Gastrocnemius medialis (tissue), 4 donors: ENCODE measurements around the gene DUS1L. TPM values are rescaled to one million over a fixed set of nuclear protein-coding genes. Genes with fewer than 3 reads are reported as not detected.

ENCODE experiments used
- ATAC-seq, 2 donors: fragments of 150-250 bp; one replicate each; pipeline ENCODE4 v1.9.1; 2016
- DNase-seq, 2 donors: peaks; one replicate each; pipeline ENCODE4 v3.0.0-alpha.2; 2019
- H3K27ac ChIP-seq, 4 donors: fragments of 200-600 bp; sonication (generic); 1 replicate in 1 of 4; 2 replicates in 3 of 4; pipeline ENCODE4 v1.5.1; 2016 to 2018; ENCODE audit warnings: mild to moderate bottlenecking in 2 of 4, moderate library complexity in 1 of 4
- H3K27me3 ChIP-seq, 3 donors: fragments of 200-600 bp; sonication (generic) in 2 of 3; 1 replicate in 1 of 3; 2 replicates in 2 of 3; pipeline versions ENCODE4 v1.5.1 to v1.6.0; 2016 to 2019; ENCODE audit warnings: mild to moderate bottlenecking in 1 of 3, moderate library complexity in 1 of 3
- H3K36me3 ChIP-seq, 2 donors: fragments of 200-600 bp; sonication (generic) in 1 of 2; one replicate each; pipeline ENCODE4 v1.5.1; 2017 to 2018
- H3K4me1 ChIP-seq, 2 donors: fragments of 200-600 bp; sonication (generic) in 1 of 2; one replicate each; pipeline ENCODE4 v1.5.1; 2016 to 2017; ENCODE audit warnings: mild to moderate bottlenecking in 2 of 2
- H3K4me3 ChIP-seq, 4 donors: fragments of 200-600 bp; sonication (generic) in 3 of 4; 1 replicate in 1 of 4; 2 replicates in 3 of 4; pipeline ENCODE4 v1.5.1; 2016 to 2019; ENCODE audit warnings: mild to moderate bottlenecking in 2 of 4
- H3K9me3 ChIP-seq, 3 donors: fragments of 200-600 bp; sonication (generic) in 2 of 3; 1 replicate in 1 of 3; 2 replicates in 2 of 3; pipeline ENCODE4 v1.5.1; 2016 to 2019
- CTCF ChIP-seq, 5 experiments: fragments of 450-650 bp in 3 of 5; fragments of 200-600 bp in 2 of 5; sonication (generic) in 2 of 5; IDR thresholded peaks in 4 of 5; conservative IDR thresholded peaks in 1 of 5; 1 replicate in 4 of 5; 2 replicates in 1 of 5; pipeline ENCODE4 v1.5.1; 2016 to 2019; ENCODE audit warnings: antibody characterized with exemption in 5 of 5, mild to moderate bottlenecking in 3 of 5, moderate library complexity in 3 of 5
- POLR2A ChIP-seq, 2 donors: fragments of 450-650 bp; IDR thresholded peaks; one replicate each; pipeline ENCODE4 v1.6.1; 2017; ENCODE audit warnings: antibody characterized with exemption in 2 of 2, mild to moderate bottlenecking in 2 of 2, moderate library complexity in 2 of 2
- in situ Hi-C, 4 donors: fragments of 200-750 bp; cut with MboI; loops; one replicate each; pipeline versions ENCODE4 v1.15.0 to v1.8.0; 2017; ENCODE audit warnings: low sequenced_read_pairs in 4 of 4
- intact Hi-C: fragments of 100-400 bp; cut with DNase I; formaldehyde crosslinking; loops from one replicate; pipeline ENCODE4 v1.15.1; 2023; ENCODE audit warnings: low total_unique reads
- total RNA-seq, 4 donors: library from RNA; depleted of rRNA; stranded (reverse); fragments of >200 nt; gene quantifications; one replicate each; pipeline versions ENCODE4 v1.1.0 to v1.2.3, GENCODE V29; 2016

Gene DUS1L
- total RNA-seq, 4 donors from 2014 or later: 54.6 to 119 (median 83.2) TPM

- intact Hi-C loops: loop anchor here (1.0 to 5.0 kb wide), 3 partner anchors 14 to 200 kb away; partner anchors contain the start of genes FASN and LRRC45
- Histone ChIP-seq H3K4me1 (peaks cover 9 to 22% of the 10 kb centered on the region in 2 donors), H3K4me3 (peak within 1 kb of the TSS; percentile 63 to 89 (median 78)), H3K9me3 (no peaks in the 10 kb centered on the region), H3K27ac (peak within 1 kb of the TSS; percentile 85 to 99 (median 95)), H3K36me3 (peaks cover 3 to 16% of the 10 kb centered on the region in 2 donors), H3K27me3 (peaks cover 2 to 8% (median 6%) of the 10 kb centered on the region in 3 donors)
- DNase-seq (peak; percentile 97 to 98), ATAC-seq (peak; percentile 97 to 99)
- in situ Hi-C loops: loop anchor here (10.0 to 25.0 kb wide), 2 partner anchors 100 to 118 kb away; no protein-coding TSS in a partner anchor
- TF ChIP-seq CTCF (IDR thresholded peaks at IDR 0.05 in 4 of 5, conservative IDR thresholded peaks at IDR 0.05 in 1 of 5): peak; percentile 49 to 85 (median 78)
- TF ChIP-seq POLR2A (IDR thresholded peaks at IDR 0.05): peak; percentile 98 to 99
These were observed 28.3 kb downstream of the DUS1L start, which contains the start of gene DCXR for GRCh38 chr17:82037092-82037888. Gene DCXR (minus strand): TSS chr17:82037697. CDS start chr17:82037682, 15 bp downstream.

- H3K4me3 ChIP-seq: peak overlapping the region; percentile 63 to 89 (median 78)
- DNase-seq (no peak), ATAC-seq (no peak)
- intact Hi-C loops: loop anchor here (1.0 to 5.0 kb wide), 3 partner anchors 13 to 201 kb away; partner anchors contain the start of genes FASN and LRRC45
- H3K27ac ChIP-seq: peak overlapping the region; percentile 85 to 99 (median 95)
- H3K9me3 ChIP-seq: no peaks in the 10 kb centered on the region
- in situ Hi-C loops: loop anchor here (10.0 to 25.0 kb wide), 2 partner anchors 101 to 118 kb away; no protein-coding TSS in a partner anchor
- H3K4me1 ChIP-seq: peaks cover 9 to 25% of the 10 kb centered on the region in 2 donors
- TF ChIP-seq POLR2A (IDR thresholded peaks at IDR 0.05) (no peak), CTCF (IDR thresholded peaks at IDR 0.05 in 4 of 5, conservative IDR thresholded peaks at IDR 0.05 in 1 of 5) (no peak)
- peaks cover 7 to 11% (median 10%) of the 10 kb centered on the region in 3 donors for H3K27me3 ChIP-seq
- peaks cover 3 to 16% of the 10 kb centered on the region in 2 donors for H3K36me3 ChIP-seq
These were observed 28.9 kb downstream of the DUS1L start for GRCh38 chr17:82036634-82037091.

GRCh38 chr17:82035956-82036633, 29.5 kb downstream of the DUS1L start:
- intact Hi-C loops (loop anchor here (5.0 kb wide), 1 partner anchor 201 kb away; no protein-coding TSS in a partner anchor), in situ Hi-C loops (loop anchor here (10.0 to 25.0 kb wide), 2 partner anchors 101 to 119 kb away; no protein-coding TSS in a partner anchor)
- ATAC-seq (no peak), DNase-seq (peak in 1 of 2 donors; percentile 60)
- H3K4me1 ChIP-seq: peaks cover 9 to 26% of the 10 kb centered on the region in 2 donors
- H3K4me3 ChIP-seq: peak overlapping the region; percentile 63 to 89 (median 78)
- H3K27me3 ChIP-seq: peaks cover 8 to 11% (median 10%) of the 10 kb centered on the region in 3 donors
- H3K9me3 ChIP-seq: no peaks in the 10 kb centered on the region
- H3K36me3 ChIP-seq: peaks cover 3 to 16% of the 10 kb centered on the region in 2 donors
- no peak for TF ChIP-seq POLR2A (IDR thresholded peaks at IDR 0.05)
- TF ChIP-seq CTCF (IDR thresholded peaks at IDR 0.05 in 4 of 5, conservative IDR thresholded peaks at IDR 0.05 in 1 of 5): no peak
- H3K27ac ChIP-seq: peak overlapping the region; percentile 85 to 99 (median 95)

- no peaks in the 10 kb centered on the region for H3K9me3 ChIP-seq
- intact Hi-C loops: loop anchor here (5.0 kb wide), 1 partner anchor 202 kb away; no protein-coding TSS in a partner anchor
- H3K27me3 ChIP-seq: peaks cover 10 to 14% (median 11%) of the 10 kb centered on the region in 3 donors
- peaks cover 12 to 32% of the 10 kb centered on the region in 2 donors for H3K4me1 ChIP-seq
- ATAC-seq: no peak
- in situ Hi-C loops: loop anchor here (10.0 to 25.0 kb wide), 2 partner anchors 102 to 119 kb away; no protein-coding TSS in a partner anchor
- no peak for DNase-seq
- TF ChIP-seq CTCF (IDR thresholded peaks at IDR 0.05 in 4 of 5, conservative IDR thresholded peaks at IDR 0.05 in 1 of 5) (no peak), POLR2A (IDR thresholded peaks at IDR 0.05) (no peak)
- H3K27ac ChIP-seq: peak overlapping the region in 3 of 4 donors; percentile 85 to 99 (median 92)
- H3K4me3 ChIP-seq: no peak overlapping the region
- peaks cover 3 to 16% of the 10 kb centered on the region in 2 donors for H3K36me3 ChIP-seq
These were observed 30.1 kb downstream of the DUS1L start for GRCh38 chr17:82035488-82035887.
